ENCODE results near the gene B4GALNT4.
"Not testable (repeated sequence)": the region's sequence is repeated elsewhere in the genome, so short reads cannot be mapped to it uniquely, and the experiment has no call there.

Gene B4GALNT4

DNA sequence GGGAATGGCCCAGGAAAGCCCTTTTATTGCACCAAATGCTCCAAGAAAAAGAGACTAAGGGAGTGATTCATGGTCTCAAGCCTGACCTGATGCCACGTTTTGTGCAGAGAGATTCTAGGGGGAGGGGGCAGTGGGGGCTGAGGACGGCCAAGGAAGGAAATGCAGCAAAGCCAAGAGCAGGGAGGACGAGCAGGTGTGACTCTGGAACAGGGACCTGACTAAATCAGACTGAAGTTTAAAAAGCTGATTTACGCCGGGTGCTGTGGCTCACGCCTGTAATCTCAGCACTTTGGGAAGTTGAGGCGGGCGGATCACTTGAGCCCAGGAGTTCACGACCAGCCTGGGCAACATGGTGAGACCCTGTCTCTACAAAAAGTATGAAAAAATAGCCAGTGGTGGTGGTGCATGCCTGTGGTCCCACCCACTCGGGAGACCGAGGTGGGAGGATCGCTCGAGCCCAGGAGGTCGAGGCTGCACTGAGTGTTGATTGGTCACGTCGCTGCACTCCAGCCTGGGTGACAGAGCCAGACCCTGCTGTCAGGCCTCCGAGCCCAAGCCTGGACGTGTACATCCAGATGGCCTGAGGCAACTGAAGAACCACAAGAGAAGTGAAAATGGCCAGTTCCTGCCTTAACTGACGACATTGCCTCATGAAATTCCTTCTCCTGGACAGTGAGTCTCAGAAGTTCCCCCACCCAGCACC, 37.8 kb upstream of the B4GALNT4 start:
- H3K9me3 Mint-ChIP-seq = no peaks in the 10 kb centered on the region
- H3K27me3 Mint-ChIP-seq = no peaks in the 10 kb centered on the region
- ATAC-seq = no peak
- H3K4me3 Mint-ChIP-seq = peak overlapping the region; percentile 36
- no peaks in the 10 kb centered on the region for H3K36me3 Mint-ChIP-seq
- peaks cover 51% of the 10 kb centered on the region for H3K4me1 Mint-ChIP-seq
- H3K27ac Mint-ChIP-seq = no peak overlapping the region

DNA sequence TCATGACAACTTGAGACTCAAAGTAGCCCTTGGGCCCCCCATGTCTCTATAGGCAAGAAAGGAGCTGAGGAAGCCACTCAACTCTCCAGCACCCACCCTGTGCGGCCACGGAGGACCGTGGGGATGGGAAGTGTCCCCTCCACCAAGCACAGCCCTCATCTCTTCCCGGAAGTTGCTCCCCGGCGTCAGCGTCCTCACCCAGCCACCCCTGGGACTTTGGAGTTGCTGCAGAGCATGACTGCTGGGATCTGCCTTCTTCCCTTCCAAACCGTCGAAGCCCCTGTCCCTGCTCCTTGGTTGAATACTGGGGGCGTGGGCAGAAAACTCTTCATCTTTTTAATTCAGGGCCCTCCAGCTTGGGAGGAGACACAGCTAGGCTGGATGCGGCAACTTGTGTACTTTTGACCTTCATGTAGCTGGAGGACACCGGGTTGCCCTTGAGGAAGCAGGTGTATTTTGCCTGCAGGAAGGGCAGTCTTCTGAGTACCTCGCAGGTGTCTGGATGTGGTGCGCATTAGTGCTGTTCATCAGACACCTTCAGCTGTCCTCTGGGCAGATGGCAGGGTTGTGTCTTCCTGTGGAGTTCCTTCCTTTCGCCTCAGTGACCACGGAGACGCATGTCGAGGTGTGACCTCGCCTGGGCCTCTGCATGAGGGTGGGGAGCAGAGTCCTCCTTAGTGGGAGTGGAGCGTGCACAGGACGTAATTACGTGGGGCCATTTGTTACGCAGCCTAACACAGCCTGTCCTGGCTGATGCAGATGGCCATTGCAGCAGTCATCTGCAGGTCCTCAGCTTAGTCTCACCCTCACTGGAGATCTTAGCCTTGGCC, 36.4 kb upstream of the B4GALNT4 start:
- H3K4me1 Mint-ChIP-seq = peaks cover 40% of the 10 kb centered on the region
- H3K9me3 Mint-ChIP-seq = no peaks in the 10 kb centered on the region

DNA sequence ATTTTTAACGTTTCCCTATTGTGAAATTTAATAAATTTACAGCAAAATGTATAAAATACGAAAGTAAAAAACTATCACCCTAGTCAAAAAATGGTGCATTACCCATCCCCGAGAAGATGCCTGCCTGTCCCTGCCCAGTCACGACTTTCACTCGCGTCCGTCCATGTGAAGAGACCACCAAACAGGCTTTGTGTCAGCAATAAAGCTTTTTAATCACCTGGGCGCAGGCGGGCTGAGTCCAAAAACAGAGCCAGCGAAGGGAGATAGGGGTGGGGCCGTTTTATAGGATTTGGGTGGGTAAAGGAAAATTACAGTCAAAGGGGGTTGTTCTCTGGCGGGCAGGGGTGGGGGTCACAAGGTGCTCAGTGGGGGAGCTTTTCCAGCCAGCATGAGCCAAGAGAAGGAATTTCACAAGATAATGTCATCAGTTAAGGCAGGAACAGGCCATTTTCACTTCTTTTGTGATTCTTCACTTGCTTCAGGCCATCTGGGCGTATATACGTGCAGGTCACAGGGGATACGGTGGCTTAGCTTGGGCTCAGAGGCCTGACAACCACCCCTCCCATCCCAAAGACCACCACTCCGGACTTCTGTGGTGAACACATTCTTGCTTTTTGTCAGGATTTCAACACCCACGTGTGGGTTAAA, 35.6 kb upstream of the B4GALNT4 start:
- peaks cover 40% of the 10 kb centered on the region for H3K4me1 Mint-ChIP-seq

More for the DNA sequence above, 36.4 kb upstream of the B4GALNT4 start:
- ATAC-seq = no peak
- H3K27ac Mint-ChIP-seq = no peak overlapping the region
- no peaks in the 10 kb centered on the region for H3K36me3 Mint-ChIP-seq
- H3K27me3 Mint-ChIP-seq = no peaks in the 10 kb centered on the region
- H3K4me3 Mint-ChIP-seq = no peak overlapping the region

DNA sequence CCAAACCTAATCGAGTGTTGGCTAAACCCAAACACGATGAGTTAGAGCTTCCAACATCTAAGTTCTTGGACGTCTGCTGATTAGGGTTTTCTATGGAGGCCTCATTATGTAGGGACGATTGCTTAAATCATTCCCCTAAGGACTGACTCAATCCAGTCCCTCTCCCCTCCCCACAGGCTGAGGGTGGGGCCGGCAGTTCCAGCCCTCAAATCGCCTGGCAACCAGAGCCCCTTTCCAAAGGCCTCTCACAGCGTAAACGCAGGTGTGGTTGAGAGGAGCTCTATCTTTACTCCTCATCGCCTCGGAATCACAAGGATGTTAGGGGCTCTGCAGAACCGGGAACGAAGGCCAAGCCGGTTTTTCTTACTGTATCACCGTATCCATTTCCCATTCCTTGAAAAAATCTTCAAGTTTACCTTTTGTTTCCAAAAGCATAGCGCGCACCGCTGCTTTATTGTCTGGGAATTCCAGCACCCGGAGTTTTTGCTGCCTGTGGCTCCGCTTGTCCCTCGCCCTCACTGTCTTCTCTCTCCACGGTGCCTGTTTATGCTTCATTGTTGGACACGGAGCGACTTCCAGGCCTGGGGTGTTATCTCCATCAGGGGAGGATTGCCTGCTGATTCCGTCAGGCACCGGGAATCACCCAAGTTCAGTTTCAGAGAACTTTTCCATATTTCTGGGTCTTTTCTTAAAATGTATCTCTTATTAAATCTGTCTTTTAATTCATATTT, 34.9 kb upstream of the B4GALNT4 start:
- no peaks in the 10 kb centered on the region for H3K27me3 Mint-ChIP-seq
- H3K4me3 Mint-ChIP-seq = no peak overlapping the region
- ATAC-seq = no peak
- H3K27ac Mint-ChIP-seq = no peak overlapping the region
- H3K9me3 Mint-ChIP-seq = no peaks in the 10 kb centered on the region
- H3K4me1 Mint-ChIP-seq = peaks cover 33% of the 10 kb centered on the region
- H3K36me3 Mint-ChIP-seq = no peaks in the 10 kb centered on the region

More for the DNA sequence above, 35.6 kb upstream of the B4GALNT4 start:
- H3K27ac Mint-ChIP-seq, ATAC-seq, H3K36me3 Mint-ChIP-seq, H3K9me3 Mint-ChIP-seq, H3K27me3 Mint-ChIP-seq, H3K4me3 Mint-ChIP-seq: not testable (repeated sequence)

DNA sequence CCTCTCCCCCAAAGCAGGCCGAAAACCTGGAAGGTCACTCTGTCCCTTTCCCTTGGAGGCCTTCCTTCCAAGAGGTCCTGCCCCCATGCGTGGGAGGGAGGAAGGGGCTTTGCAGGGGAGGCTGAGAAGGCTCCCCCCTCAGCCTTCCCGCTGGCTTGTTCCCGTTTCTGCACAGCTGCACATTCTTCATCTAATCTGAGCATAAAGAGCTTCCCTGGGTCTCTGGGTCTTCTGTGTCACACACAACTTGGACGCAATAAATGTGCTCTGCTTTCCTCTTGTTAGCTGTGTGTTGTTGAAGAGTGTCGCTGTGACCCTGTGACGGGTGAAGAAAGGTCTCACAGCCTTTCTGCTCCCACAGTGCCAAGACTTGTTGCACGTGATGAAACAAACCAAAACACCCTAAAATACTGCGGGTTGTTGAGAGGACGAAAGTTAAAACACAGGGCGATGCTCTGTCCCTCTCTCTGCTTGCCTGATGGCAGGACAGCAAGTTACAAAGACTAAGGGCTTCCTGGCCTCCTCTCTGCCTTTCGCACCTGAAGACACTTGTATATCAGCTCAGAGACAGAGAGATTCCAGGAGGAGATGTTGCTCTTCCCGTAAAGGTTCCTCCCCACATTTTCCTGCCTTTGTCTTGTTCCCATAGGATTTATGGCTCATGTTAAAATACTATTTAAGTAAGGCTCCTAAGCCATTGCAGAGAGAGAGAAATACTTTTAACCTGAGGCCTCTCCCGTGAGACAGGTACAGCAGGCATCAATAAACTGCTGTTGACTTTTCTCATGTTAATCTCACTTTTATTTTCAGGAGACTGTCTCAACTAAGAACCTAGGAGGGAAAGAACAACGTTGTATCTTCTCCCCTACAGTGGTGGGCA, 33.3 kb upstream of the B4GALNT4 start:
- peak overlapping the region; percentile 10 for H3K27ac Mint-ChIP-seq
- no peak for ATAC-seq
- H3K4me1 Mint-ChIP-seq = peaks cover 25% of the 10 kb centered on the region
- no peaks in the 10 kb centered on the region for H3K36me3 Mint-ChIP-seq
- no peak overlapping the region for H3K4me3 Mint-ChIP-seq
- H3K27me3 Mint-ChIP-seq = no peaks in the 10 kb centered on the region
- peaks cover 5% of the 10 kb centered on the region for H3K9me3 Mint-ChIP-seq

DNA sequence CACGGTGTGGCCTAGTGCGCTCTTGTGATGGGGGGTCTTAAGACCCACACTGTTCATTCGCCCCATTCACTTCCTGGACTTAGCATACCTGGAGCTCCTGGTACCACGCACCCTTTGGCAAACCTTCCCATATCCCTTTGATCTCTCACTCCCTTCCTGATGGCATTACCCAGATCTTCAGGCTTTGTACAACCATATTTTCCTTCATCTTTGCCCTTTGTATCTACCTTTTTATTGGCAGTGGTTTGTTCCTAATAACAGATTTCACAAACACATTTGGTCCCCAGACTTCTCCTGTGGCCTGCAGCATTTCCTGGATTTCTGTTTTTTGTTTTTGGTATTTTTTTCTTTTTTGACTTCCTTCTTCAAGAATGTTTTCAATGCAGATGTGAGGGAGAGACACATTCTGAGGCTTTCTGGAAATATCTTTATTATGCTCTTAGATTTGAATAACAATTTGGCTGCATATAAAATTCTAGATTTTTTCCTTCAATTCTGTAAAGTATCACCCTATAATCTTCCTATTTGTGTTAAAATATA, 32.6 kb upstream of the B4GALNT4 start:
- Mint-ChIP-seq H3K4me3 (no peak overlapping the region), H3K27ac (no peak overlapping the region), H3K36me3 (no peaks in the 10 kb centered on the region), H3K27me3 (no peaks in the 10 kb centered on the region), H3K9me3 (peaks cover 8% of the 10 kb centered on the region), H3K4me1 (peaks cover 25% of the 10 kb centered on the region)
- ATAC-seq = no peak

DNA sequence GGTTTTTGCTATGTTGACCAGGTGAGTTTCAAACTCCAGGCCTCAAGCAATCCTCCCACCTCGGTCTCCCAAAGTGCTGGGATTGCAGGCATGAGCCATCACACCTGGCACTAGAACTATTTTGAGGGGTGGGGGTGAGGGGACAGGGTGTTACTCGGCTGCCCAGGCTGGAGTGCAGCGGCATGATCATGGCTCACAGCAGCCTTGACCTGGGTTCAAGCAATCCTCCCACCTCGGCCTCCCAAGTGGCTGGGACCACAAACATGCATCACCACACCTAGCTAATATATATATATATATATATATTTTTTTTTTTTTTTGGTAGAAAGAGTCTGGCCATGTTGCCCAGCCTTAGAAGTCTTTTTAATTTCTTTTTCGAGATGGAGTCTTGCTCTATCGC, 31.6 kb upstream of the B4GALNT4 start:
- ATAC-seq = no peak
- H3K36me3 Mint-ChIP-seq = no peaks in the 10 kb centered on the region
- H3K4me1 Mint-ChIP-seq = peaks cover 26% of the 10 kb centered on the region
- no peak overlapping the region for H3K27ac Mint-ChIP-seq
- peaks cover 8% of the 10 kb centered on the region for H3K9me3 Mint-ChIP-seq
- no peaks in the 10 kb centered on the region for H3K27me3 Mint-ChIP-seq
- H3K4me3 Mint-ChIP-seq = no peak overlapping the region

DNA sequence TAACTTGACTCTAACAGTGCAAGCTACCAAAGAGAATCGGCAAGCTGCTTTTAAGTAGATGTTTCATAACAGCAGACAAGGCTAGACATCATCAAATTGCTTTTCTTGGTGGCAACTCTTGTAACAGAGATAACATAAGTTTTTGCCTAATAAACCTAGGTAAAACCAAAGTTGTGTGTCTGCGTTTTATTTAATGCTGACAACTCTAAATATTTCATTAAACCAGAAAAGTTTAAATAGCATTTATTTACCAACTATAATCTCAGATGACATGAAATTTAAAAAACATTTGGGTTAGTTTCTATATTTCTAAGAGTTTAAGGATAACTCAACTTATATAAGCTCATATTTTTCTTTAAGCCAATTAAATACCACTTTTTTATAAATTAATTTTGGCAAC, 29.3 kb upstream of the B4GALNT4 start:
- ATAC-seq = no peak
- no peaks in the 10 kb centered on the region for H3K27me3 Mint-ChIP-seq
- H3K27ac Mint-ChIP-seq = no peak overlapping the region
- H3K9me3 Mint-ChIP-seq = peaks cover 8% of the 10 kb centered on the region
- no peak overlapping the region for H3K4me3 Mint-ChIP-seq
- no peaks in the 10 kb centered on the region for H3K36me3 Mint-ChIP-seq
- H3K4me1 Mint-ChIP-seq = peaks cover 23% of the 10 kb centered on the region

DNA sequence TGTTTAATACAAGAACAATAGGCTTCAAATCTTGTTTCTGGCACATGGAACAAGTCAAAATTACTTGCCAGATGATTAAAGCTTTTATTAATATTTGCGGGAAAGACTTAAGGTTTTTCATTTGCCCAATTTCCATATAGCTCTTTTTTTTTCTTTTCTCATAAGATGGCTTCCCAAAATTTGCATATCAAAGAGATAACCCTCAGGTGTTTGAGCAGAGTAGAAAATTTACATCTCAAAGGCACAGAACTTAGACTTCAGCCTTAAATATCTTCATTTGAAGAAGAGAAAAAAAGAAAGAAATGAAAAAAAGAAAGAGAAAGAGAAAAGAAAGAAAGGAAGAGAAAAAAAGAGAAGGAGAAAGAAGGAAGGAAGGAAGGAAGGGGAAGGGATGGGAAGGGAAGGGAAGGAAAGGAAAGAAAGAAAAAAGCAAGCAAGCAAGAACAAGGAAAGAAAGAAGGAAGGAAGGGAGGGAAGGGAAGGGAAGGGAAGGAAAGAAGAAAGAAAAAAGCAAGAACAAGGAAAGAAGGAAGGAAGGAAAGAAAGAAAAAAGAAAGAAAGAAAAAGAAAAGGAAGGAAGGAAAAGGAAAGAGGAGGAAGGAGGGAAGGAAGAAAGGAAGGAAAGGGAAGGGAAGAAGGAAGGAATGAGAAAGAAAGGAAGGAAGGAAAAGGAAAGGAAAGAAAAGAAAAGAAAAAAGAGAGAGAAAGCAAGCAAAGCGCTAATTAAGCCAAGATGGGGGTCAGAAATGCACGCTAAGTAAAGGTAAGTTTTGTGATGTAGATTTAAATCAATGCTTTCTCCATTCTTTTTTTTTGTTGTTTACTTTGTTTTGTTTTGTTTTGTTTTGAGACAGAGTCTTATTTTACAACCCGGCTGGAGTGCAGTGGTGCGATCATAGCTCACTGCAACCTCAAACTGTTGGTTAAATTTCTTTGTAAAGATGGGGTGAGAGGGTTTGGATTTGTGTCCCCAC, 28.5 kb upstream of the B4GALNT4 start:
- Mint-ChIP-seq H3K36me3 (no peaks in the 10 kb centered on the region), H3K4me1 (peaks cover 20% of the 10 kb centered on the region), H3K9me3 (peaks cover 8% of the 10 kb centered on the region), H3K27me3 (no peaks in the 10 kb centered on the region), H3K4me3 (no peak overlapping the region), H3K27ac (peak overlapping the region; percentile 85)
- ATAC-seq = no peak

DNA sequence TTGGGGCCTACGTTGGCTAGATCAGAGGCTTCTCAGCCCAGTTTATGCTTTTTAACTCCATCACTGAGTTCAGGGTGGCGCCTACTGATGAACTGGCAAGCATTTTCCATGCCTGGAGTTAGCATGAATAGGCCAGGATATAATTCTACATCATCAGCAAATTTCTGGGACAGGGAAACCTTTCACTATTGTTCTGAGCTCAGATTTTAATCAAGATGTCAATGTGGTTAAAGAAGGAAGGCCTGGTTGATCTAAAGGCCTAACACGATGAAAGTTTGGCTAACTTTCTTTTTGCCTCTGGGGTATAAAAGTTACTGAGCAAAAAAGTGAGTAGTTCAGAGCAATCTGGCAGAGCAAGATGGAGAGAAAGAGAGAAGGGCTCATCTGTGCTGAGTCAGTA, 27.0 kb upstream of the B4GALNT4 start:
- H3K36me3 Mint-ChIP-seq = no peaks in the 10 kb centered on the region
- peaks cover 8% of the 10 kb centered on the region for H3K9me3 Mint-ChIP-seq
- H3K4me1 Mint-ChIP-seq = peaks cover 18% of the 10 kb centered on the region
- no peaks in the 10 kb centered on the region for H3K27me3 Mint-ChIP-seq
- ATAC-seq = no peak
- H3K4me3 Mint-ChIP-seq = no peak overlapping the region
- H3K27ac Mint-ChIP-seq = peak overlapping the region; percentile 85

DNA sequence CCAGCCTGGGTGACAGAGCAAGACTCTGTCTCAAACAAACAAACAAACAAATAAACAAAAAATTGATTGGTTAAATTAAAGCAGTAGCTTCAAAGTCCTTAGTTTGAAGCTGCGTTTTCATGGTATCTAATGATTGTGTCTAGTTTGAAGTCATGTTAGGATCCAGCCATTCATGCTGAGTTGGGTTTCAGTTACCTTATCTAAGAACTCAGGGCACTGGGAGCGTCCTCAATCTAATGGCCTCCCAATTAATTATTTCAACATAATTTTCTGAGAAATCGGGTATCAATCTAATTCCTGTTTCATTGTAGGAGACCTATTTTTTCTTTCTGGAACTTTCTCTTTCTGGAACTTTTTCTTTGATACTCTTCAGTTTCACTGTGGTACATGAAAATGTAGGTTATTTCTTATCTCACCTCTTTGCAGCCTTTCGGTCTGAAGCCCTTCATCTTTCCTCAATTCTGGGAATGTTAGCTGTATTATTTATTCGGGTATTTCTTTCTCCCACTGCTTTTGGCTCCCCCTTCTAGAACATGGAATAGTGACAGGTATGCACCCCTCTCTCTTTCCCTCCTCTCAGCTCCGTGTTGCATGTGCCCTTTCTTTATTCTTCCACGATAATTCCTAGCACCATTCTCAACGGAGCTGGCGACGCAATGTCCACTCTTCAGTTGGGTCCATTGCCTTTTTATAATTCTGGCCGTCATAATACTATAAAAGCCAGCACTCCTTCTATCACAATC, 24.3 kb upstream of the B4GALNT4 start:
- H3K27ac Mint-ChIP-seq = no peak overlapping the region
- no peak overlapping the region for H3K4me3 Mint-ChIP-seq
- no peaks in the 10 kb centered on the region for H3K27me3 Mint-ChIP-seq
- peaks cover 28% of the 10 kb centered on the region for H3K4me1 Mint-ChIP-seq
- ATAC-seq = no peak
- no peaks in the 10 kb centered on the region for H3K36me3 Mint-ChIP-seq
- peaks cover 8% of the 10 kb centered on the region for H3K9me3 Mint-ChIP-seq

DNA sequence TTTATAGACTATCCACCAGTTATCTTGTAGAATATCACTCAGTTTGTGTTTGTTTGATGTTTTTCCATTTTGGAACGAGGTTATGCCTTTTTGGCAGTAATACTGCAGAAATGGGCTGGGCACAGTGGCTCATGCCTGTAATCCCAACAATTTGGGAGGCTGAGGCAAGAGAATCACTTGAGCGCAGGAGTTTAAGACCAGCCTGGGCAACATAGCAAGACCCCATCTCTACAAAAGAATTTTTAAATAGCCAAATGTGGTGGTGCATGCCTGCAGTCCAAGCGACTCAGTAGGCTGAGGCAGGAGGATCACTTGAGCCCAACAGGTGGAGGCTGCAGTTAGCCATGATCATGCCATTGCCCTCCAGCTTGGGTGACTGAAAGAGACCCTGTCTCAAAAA, 22.8 kb upstream of the B4GALNT4 start:
- H3K27ac Mint-ChIP-seq = no peak overlapping the region

More for the DNA sequence above, 22.8 kb upstream of the B4GALNT4 start:
- Mint-ChIP-seq H3K4me1 (peaks cover 30% of the 10 kb centered on the region), H3K9me3 (peaks cover 2% of the 10 kb centered on the region), H3K27me3 (no peaks in the 10 kb centered on the region), H3K36me3 (no peaks in the 10 kb centered on the region), H3K4me3 (no peak overlapping the region)
- no peak for ATAC-seq
